Pancreas (tissue), 10 donors: ENCODE data around the gene RMP24.

Source experiments
- ATAC-seq, 4 donors: fragments of 200-7000 bp; cut with Tn5 transposase; one replicate each; pipeline versions ENCODE4 v1.8.0 to v1.9.1; 2020; ENCODE audit warnings: mild to moderate bottlenecking in 4 of 4, moderate library complexity in 4 of 4
- DNase-seq, 6 donors: peaks; one replicate each; pipeline ENCODE4 v3.0.0-alpha.2; 2020
- FAIRE-seq: peaks from 2 replicates; lab custom pipeline; 2012; peaks lifted over from hg19 to GRCh38; lab: Jason Lieb, UNC
- H3K27ac ChIP-seq, 4 donors: fragments of 200-600 bp; sonication (generic); 1 replicate in 3 of 4; 2 replicates in 1 of 4; pipeline versions ENCODE4 v1.5.0 to v1.8.0; 2020
- H3K27me3 ChIP-seq, 4 donors: fragments of 200-600 bp; one replicate each; pipeline ENCODE4 v1.8.0; 2021
- H3K36me3 ChIP-seq, 3 donors: fragments of 200-600 bp; sonication (generic) in 1 of 3; one replicate each; pipeline versions ENCODE4 v1.5.0 to v1.8.0; 2020 to 2021
- H3K4me1 ChIP-seq, 3 donors: fragments of 200-600 bp; one replicate each; pipeline ENCODE4 v1.8.0; 2021
- H3K4me3 ChIP-seq, 4 donors: fragments of 200-600 bp; sonication (generic) in 2 of 4; one replicate each; pipeline versions ENCODE4 v1.5.0 to v1.8.0; 2020 to 2021
- H3K9me3 ChIP-seq, 4 donors: fragments of 200-600 bp; one replicate each; pipeline ENCODE4 v1.8.0; 2021
- WGBS, 2 donors: extraction: QIAGEN DNeasy Blood & Tissue Kit; methylation state at CpG; one replicate each; pipeline ENCODE4 v1.1.7; 2013; 5-methylcytosine and 5-hydroxymethylcytosine counted together
- intact Hi-C, 3 donors: fragments of 100-400 bp; cut with DNase I; formaldehyde crosslinking; loops; one replicate each; pipeline versions ENCODE4 v1.11.1 to v1.14.2; 2022
- TF ChIP-seq, protein P1 (sequence below), 4 donors: fragments of 200-600 bp; sonication (generic) in 3 of 4; IDR thresholded peaks; one replicate each; pipeline versions ENCODE4 v1.5.0 to v1.8.0; 2021; ENCODE audit warnings: antibody characterized with exemption in 4 of 4
- donor health status: healthy with polysubstance abuse.
- donor health status: DM: no; HTN: no; CAD: no; lungs with moderate emphysema.
- donor health status: DM: no; HTN: no; CAD: no.
- donor health status: control.
- donor health status: control.
- donor health status: Bipolar disorder and iron deficiency.
- donor health status: DM: yes; HTN: yes; CAD: no.
- donor health status: DM: no; HTN: no; CAD: no.
- donor health status: DM: no; HTN: no; CAD: no.
- donor health status: DM: yes; HTN: yes; CAD: no.

The RMP24 gene

DNA sequence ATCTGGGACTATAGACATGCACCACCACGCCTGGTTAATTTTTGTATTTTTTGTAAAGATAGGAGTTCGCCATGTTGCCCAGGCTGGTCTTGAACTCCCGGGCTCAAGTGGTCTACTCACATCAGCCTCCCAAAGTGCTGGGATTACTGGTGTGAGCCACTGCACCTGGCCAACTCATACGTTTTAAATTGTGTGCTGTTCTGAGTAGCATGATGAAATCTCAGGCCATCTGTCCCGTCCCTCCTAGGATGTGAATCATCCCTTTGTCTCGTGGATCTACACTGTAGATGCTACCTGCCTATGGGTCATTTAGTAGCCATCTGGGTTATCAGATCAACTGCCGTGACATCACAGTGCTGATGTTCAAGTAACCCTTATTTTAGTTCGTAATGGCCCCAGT is 38.5 kb upstream of the RMP24 start:
- TF ChIP-seq, protein P1, sequence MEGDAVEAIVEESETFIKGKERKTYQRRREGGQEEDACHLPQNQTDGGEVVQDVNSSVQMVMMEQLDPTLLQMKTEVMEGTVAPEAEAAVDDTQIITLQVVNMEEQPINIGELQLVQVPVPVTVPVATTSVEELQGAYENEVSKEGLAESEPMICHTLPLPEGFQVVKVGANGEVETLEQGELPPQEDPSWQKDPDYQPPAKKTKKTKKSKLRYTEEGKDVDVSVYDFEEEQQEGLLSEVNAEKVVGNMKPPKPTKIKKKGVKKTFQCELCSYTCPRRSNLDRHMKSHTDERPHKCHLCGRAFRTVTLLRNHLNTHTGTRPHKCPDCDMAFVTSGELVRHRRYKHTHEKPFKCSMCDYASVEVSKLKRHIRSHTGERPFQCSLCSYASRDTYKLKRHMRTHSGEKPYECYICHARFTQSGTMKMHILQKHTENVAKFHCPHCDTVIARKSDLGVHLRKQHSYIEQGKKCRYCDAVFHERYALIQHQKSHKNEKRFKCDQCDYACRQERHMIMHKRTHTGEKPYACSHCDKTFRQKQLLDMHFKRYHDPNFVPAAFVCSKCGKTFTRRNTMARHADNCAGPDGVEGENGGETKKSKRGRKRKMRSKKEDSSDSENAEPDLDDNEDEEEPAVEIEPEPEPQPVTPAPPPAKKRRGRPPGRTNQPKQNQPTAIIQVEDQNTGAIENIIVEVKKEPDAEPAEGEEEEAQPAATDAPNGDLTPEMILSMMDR (IDR thresholded peaks at IDR 0.05) = no peak
- H3K27me3 ChIP-seq = no peaks in the 10 kb centered on the region
- DNase-seq (no peak), ATAC-seq (no peak), FAIRE-seq (no peak)
- H3K36me3 ChIP-seq = no peaks in the 10 kb centered on the region
- no peaks in the 10 kb centered on the region for H3K4me1 ChIP-seq
- intact Hi-C loops = no loop called here
- H3K4me3 ChIP-seq = no peak overlapping the region
- no peak overlapping the region for H3K27ac ChIP-seq
- 62 to 71% methylated on average over 8 of the region's 8 CpGs for WGBS, 2 donors
- no peaks in the 10 kb centered on the region for H3K9me3 ChIP-seq

DNA sequence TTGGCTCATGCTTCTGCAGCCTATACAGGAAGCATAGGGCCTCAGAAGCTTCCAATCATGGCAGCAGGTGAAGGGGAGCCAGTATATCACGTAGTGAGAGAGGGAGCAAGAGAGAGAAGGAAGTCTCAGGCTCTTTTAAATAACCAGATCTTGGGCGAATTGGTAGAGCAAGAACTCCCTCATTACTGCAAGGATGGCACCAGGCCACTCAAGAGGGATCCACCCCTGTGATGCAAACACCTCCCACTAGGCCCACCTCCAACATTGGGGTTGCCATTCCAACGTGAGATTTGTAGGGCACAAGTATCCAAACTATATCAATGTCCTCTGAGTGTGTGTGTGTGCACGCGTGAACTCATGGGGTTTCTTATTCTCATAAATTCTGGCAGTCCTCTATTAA is 37.6 kb upstream of the RMP24 start:
- FAIRE-seq (no peak), DNase-seq (no peak), ATAC-seq (no peak)
- Histone ChIP-seq H3K36me3 (no peaks in the 10 kb centered on the region), H3K27ac (no peak overlapping the region), H3K4me3 (no peak overlapping the region), H3K4me1 (no peaks in the 10 kb centered on the region), H3K27me3 (no peaks in the 10 kb centered on the region), H3K9me3 (no peaks in the 10 kb centered on the region)
- WGBS, 2 donors = 72 to 78% methylated on average over 5 of the region's 5 CpGs
- intact Hi-C loops = no loop called here
- TF ChIP-seq, protein P1 (IDR thresholded peaks at IDR 0.05) = no peak

DNA sequence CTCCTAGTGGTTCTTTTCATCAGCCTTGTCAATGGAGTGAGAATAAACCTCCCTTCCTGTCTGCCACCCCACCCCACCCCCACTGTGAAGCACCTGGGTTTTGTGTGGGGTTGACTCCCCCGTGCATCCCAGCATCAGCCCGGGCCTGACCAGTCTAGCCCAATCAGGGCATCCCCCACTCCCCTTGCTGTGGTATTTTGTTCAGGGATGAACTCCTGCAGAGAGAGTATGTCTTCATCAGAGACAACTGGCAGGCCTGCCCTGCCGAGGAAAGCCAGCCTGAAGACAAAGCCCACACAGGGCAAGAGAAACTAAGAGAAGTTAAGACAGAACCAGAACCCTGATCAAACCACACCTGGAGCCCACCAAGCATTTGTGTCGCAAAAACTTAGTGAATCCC is 36.7 kb upstream of the RMP24 start:
- H3K27me3 ChIP-seq = no peaks in the 10 kb centered on the region
- H3K36me3 ChIP-seq = no peaks in the 10 kb centered on the region
- FAIRE-seq = no peak
- DNase-seq = no peak
- no peak overlapping the region for H3K27ac ChIP-seq
- ATAC-seq = no peak
- no peak overlapping the region for H3K4me3 ChIP-seq
- H3K4me1 ChIP-seq = no peaks in the 10 kb centered on the region
- 51 to 62% methylated on average over 4 of the region's 4 CpGs for WGBS, 2 donors
- intact Hi-C loops = no loop called here
- TF ChIP-seq, protein P1 (IDR thresholded peaks at IDR 0.05) = no peak
- H3K9me3 ChIP-seq = no peaks in the 10 kb centered on the region

DNA sequence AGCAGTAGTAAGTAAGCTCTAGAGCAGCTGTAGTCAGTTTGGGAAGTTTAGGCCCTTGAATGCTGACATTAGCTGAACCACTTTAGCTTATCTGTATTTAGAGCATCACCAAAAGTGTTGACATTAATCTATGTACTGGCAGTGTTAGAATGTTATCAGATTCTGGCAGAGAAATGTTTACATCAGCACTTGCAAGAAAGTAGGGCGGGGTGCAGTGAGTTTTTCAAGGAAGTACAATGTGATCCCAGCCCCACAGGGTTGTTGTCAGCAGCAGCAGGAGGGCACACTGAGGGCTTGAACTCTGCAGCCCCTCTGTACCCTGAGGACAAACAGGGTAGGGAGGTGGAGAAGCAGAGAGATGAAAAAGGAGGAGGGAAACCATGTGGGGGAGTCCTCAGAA is 35.5 kb upstream of the RMP24 start:
- FAIRE-seq (no peak), ATAC-seq (no peak), DNase-seq (no peak)
- Histone ChIP-seq H3K36me3 (no peaks in the 10 kb centered on the region), H3K27ac (no peak overlapping the region), H3K27me3 (no peaks in the 10 kb centered on the region), H3K9me3 (no peaks in the 10 kb centered on the region), H3K4me1 (no peaks in the 10 kb centered on the region), H3K4me3 (no peak overlapping the region)
- WGBS, 2 donors = 92 to 95% methylated on average over 1 of the region's 1 CpG
- intact Hi-C loops = no loop called here
- TF ChIP-seq, protein P1 (IDR thresholded peaks at IDR 0.05) = no peak

DNA sequence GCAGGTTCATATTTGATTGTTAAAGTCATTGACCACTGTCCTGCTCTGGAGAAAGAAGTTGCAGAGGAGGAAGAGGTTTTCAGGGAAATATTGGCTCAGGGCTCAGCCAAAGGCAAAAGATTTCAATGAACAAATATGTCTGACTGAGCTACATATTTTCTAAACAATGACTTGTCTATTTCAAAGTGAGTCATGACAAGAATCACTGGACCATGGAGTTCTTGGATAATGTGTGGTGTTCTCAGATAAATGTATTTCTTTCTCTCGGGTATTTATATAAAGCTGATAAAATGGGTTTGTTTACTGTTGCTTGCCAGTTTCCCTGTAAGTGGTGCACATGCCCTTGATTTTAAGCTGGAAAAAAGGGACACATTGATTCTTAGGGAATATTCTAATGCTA is 34.3 kb upstream of the RMP24 start:
- Histone ChIP-seq H3K9me3 (no peaks in the 10 kb centered on the region), H3K4me3 (no peak overlapping the region), H3K4me1 (no peaks in the 10 kb centered on the region), H3K27ac (no peak overlapping the region), H3K36me3 (no peaks in the 10 kb centered on the region), H3K27me3 (no peaks in the 10 kb centered on the region)
- ATAC-seq = no peak
- intact Hi-C loops = no loop called here
- no peak for FAIRE-seq
- TF ChIP-seq, protein P1 (IDR thresholded peaks at IDR 0.05) = no peak
- no peak for DNase-seq
- WGBS, 2 donors = 14 to 19% methylated on average over 1 of the region's 1 CpG
